ENCODE data around the gene KRTAP7-1. TPM values are rescaled to one million over a fixed set of nuclear protein-coding genes. Genes with fewer than 3 reads are reported as not detected.

The KRTAP7-1 gene
- total and polyA plus RNA-seq, 2 of the 8 experiments (the other 6 are each of a cell fraction or from before 2014, with no cell fraction given): not detected

- TF ChIP-seq CHD1 (IDR thresholded peaks at IDR 0.05; ENCODE audit: low read depth, low read length) (no peak), CHD2 (IDR thresholded peaks at IDR 0.05; ENCODE audit: low read length) (no peak), SIN3A (conservative IDR thresholded peaks at IDR 0.05 in 1 of 2, IDR thresholded peaks at IDR 0.05 in 1 of 2; ENCODE audit: low read depth in 1 of 2, low read length in 2 of 2) (no peak), CTBP2 (IDR thresholded peaks at IDR 0.05; ENCODE audit: borderline replicate concordance, insufficient read depth, insufficient read length, low read length) (no peak), KDM1A (IDR thresholded peaks at IDR 0.05; ENCODE audit: borderline replicate concordance, low read length) (no peak), ASH2L (IDR thresholded peaks at IDR 0.05; ENCODE audit: low read length) (no peak)
- TF ChIP-seq, protein P1, sequence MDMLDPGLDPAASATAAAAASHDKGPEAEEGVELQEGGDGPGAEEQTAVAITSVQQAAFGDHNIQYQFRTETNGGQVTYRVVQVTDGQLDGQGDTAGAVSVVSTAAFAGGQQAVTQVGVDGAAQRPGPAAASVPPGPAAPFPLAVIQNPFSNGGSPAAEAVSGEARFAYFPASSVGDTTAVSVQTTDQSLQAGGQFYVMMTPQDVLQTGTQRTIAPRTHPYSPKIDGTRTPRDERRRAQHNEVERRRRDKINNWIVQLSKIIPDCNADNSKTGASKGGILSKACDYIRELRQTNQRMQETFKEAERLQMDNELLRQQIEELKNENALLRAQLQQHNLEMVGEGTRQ (IDR thresholded peaks at IDR 0.05; ENCODE audit: low read length): no peak
These were observed 9.7 kb upstream of the KRTAP7-1 start (continued) for GRCh38 chr21:30839304-30839703.
